Inferior parietal cortex (tissue), 1 donor: Measurements from ENCODE around the gene RNASET2.

Experiments
- DNase-seq: peaks from one replicate; pipeline ENCODE4 v3.0.0-alpha.2; 2016; ENCODE audit errors: extremely low spot score

RNASET2 gene

GRCh38 chr6:166956444-166957086, at the start of gene RNASET2:
TSS of gene RNASET2 (minus strand) at chr6:166956550. CDS start at chr6:166956182, 368 bp downstream.
- peak; percentile 78 for DNase-seq

GRCh38 chr6:167005350-167006159, 49.2 kb upstream of the RNASET2 start:
- DNase-seq, result no peak

GRCh38 chr6:167000759-167001158, 44.4 kb upstream of the RNASET2 start:
- DNase-seq, result no peak

- DNase-seq, result no peak
Observed at GRCh38 chr6:166999884-167000253, 43.5 kb upstream of the RNASET2 start.

DNA sequence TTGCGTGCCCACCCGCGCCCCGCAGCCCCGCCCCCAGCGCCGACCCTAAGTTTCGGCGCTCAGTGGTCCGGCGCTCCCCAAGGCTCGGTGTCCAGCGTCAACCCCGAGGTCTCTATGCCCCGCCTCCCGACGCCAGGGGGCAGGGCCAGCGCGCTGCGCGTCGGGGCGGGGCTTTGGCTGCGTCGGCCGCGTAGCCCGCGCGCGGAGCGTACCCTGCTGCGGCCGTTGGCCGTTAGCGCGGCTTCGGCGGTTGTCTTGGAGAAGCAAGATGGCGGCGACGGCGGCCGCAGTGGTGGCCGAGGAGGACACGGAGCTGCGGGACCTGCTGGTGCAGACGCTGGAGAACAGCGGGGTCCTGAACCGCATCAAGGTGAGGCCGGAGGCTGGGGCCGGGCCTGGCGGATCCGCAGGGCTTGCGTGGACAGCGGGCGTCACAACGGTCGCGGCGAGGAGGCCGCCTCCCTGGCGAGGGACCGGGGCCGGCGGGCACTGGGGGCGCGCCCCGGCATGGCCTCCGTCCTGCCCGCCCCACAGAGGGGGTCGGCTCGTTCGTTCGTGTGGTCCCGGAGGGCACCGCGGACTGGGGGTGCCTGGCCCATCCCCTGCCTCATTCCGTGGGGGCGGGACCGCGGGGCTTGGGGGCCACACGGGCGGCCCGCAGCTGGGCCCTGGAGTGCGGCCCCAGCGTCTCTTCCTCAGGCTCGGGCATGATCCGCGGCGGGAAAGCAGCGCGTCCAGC, 43.0 kb upstream of the RNASET2 start, which contains the start of gene CEP43:
CEP43 (plus strand) TSS at position 253 of the 739 bp plus-strand sequence; CDS start at position 269, 16 bp downstream.
- DNase-seq, result peak; percentile 93

GRCh38 chr6:166998256-166999144, 42.1 kb upstream of the RNASET2 start:
- no peak for DNase-seq

- DNase-seq, result peak; percentile 49
Observed at GRCh38 chr6:166997768-166998255, 41.5 kb upstream of the RNASET2 start.

DNA sequence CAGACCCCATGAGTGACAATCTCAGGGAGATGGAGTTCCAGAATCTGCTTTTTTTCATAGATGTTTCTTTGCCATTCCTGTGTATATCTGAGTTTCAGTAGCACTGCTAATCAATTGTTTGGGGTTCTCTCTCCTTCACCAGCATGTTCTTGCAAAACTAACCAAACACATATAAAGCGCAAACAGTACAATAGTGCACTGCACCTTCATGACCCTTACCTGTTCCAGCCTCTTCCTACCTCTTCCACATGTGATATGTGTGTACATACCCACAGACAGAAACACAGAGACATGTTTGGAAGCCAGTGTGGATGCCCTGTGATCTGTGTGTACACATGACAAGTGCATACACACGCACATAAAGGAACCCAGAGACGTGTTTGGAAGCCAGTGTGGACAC, 41.0 kb upstream of the RNASET2 start:
- DNase-seq, result no peak

DNA sequence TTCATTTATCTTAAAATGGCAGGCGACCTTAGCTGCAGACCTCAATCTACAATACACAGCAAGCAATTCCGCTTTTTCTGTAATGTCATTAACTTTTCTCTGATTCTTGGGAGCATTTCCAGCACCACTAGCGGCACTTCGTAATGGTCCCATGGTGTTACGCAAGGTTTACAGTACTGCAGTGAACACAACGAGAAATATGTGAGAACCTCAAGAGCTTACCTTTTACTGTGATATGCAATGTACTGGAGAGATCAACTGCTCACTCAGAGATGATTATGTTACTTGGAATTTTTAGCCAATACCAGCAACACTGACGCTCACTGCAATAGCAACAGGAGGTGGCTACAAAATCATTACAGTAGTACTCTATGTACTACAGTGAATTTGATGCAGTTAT, 40.1 kb upstream of the RNASET2 start:
- DNase-seq, result no peak

DNA sequence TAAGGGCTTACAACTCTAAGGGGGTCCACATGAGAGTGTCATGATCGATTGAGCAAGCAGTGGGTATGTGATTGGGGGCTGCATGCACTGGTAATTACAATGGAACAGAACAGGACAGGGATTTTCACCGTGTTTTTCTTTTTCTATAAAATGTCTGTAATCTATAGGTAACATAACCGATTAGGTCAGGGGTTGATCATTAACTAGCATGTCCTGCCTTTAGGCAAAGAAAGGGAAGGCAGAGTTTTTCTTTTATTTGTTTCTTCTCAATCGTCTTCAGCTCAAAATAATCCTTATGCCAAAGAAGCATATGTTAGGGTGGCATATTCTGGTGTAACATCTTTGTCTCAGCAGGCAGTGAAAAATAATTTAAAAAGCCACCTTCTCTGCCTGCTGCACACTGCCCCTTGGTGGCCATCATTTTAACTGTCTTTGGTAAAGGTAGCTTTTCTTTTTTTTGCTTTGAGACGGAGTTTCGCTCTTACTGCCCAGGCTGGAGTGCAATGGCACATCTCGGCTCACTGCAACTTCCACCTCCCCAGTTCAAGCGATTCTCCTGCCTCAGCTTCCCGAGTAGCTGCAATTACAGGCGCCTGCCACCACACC, 33.2 kb upstream of the RNASET2 start:
- peak; percentile 64 for DNase-seq

GRCh38 chr6:166988674-166989201, 32.4 kb upstream of the RNASET2 start:
- no peak for DNase-seq

DNA sequence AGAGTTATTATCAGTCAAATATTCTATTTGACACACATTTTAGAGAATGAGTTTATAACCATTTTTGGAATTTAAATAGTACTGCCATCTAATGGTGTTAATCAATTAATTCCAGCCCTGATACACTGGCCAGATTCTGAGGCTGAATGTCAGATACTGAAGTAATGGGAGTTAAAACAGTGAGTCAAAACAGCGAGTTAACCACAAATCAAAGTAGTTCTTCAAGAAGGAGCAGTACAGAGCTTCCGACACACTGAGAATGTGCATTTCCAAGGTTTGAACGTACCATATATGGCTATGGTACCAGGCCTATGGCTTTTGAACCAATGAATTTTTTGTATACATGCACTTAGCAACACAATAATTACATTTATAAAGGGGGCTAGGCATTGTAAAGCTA, 31.6 kb upstream of the RNASET2 start:
- no peak for DNase-seq

DNA sequence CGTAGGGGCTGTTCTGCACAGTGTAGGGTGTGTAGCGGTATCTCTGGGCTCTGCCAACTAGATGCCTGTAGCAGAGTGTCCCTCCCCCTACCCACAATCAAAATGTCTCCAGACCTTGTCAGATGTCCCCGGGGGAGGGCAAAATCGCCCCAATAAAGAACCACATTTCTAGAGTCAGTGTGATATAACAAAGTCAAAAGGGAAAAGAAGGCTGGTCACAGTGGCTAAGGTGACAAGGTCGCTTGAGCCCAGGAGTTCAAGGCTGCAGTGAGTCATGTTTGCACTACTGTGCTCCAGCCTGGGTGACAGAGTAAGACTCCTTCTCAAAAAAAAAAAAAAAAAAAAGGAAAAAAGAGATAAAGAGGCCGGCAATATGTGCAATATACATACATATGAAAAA, 31.1 kb upstream of the RNASET2 start:
- no peak for DNase-seq

DNA sequence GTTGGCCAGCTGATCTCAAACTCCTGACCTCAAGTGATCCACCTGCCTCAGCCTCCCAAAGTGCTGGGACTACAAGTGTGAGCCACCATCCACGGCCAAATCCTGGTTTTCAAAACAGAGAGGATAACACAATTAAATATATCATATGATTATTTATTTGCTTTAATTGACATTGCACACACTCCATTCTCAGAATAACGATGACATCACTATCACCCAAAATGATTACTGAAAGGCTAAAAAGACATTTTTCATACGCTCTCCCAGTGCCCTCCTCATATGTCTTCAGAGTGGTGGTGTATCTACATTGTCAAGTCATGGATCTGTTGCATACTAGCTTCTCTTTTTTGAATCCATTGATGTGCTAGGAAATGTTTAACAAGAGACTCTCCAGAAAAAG, 24.4 kb upstream of the RNASET2 start:
- no peak for DNase-seq

DNA sequence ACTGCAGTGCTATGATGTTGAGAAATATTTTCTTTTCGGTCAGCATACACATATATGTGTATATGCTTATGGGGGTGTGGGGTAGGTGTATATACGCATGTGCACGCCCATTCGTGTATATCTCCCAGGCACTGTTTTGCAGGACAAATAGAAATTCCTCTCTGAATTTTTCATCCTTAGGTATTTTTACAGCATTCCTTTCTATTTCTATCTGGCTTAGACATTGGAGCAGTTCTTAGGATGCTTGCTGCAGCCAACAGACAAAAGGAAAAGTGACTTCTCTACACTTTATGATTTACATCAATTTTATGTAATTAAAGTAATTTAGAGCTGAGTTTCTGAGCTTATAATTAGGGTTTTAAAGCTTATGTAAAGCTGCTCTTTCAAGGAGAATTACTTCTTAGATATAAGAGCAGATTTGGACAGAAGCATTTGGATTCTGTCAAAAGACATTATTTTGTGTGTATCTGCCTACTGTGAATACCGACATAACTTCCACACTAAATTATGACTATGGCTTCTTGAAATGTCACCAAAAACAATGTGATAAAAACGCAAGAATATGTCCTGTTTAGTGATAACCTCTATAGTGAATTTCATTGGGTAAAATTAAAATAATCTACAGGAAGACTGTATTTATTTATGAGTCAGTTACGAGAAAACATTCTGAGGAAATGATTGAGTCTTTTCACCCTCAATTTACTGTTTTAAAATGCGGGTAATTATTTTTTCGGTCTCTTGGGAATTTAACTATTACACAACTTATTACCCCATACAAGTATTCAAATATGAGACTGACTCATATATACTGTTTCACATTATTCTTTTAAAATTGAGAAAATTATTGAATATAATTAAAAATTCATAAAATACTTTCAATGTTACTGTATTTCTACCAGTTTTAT, 21.5 kb upstream of the RNASET2 start:
- DNase-seq, result no peak

- no peak for DNase-seq
Observed at GRCh38 chr6:166976636-166977035, 20.3 kb upstream of the RNASET2 start.

GRCh38 chr6:166972101-166972500, 15.8 kb upstream of the RNASET2 start:
- DNase-seq, result no peak

DNA sequence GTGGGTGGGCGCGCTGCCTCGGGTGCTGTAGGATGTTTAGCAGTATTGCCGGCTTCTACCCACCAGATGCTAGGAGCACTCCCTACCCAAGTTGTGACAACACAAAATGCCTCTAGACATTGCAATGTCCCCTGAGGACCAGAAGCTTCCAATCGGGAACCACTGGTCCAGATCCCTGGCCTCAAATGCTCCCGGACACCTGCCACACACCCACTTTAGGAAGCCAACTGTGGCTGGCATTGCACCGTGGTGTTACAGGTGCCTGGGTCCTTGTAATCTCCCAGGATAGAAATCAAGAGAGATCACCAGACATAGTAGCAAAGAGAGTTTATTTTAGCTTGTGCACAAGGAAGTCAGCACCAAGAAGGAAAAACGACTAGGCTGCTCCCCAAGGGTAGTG, 14.9 kb upstream of the RNASET2 start:
- no peak for DNase-seq

DNA sequence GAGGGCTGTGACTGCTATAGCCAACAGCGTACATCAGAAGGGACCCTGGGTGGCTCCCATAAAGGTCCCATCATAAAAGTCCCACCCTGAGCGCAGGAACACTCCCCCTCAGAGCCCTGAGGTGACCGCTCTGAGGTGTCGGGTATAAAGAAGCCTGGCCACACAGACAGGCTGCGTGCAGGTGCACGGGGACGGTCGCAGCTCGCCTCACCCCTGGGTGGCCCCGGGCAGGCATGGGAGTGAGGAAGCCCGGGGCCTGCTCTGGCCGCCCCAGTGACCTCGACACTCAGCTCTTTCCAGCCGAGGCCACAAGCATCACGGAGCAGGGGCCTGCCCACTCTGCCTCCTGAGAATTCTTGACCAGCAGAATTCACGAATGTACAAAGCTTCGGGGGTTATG, 14.4 kb upstream of the RNASET2 start:
- DNase-seq, result no peak

DNA sequence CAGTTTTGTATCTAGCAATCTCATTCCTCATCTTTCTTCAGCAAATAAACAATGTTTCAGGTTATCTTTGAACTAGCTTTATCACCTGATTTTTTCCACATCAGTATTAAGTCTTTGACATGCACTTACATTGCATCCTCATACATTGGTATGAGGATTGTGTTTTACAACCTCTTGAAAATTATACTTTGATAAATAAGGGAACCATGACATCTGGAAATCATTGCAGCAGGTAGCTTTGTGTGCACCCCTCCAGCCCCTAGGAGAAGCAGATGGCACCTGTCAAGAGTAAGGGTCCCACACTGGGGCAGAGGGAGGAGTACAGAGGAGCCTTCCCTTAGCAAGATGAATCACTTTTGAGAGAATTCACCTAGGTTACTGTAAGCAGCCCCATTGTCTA, 13.7 kb upstream of the RNASET2 start:
- DNase-seq, result no peak
